ENCODE results near the gene CYP2U1.

DNA sequence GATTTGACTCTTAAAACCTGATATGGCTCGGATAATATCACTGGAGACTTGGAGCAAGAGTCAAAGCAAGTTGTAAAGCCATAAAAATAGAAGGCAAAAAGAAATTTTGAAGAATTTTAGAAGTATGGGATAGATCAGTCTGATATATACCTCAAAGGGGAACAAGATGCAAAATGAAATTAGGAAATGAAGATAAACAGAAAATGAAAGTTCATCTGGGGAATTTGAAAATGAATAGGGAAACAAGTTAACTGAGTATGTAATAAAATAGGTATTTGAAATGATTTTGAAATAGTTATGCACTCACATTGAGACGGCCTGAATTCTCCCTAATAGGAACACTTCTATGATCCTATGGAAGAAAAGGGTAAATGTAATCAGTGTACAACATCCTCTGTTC, 5.7 kb downstream of the CYP2U1 start:
- no peak for TF ChIP-seq EZH2 (optimal IDR thresholded peaks at IDR 0.05; ENCODE audit: low read depth, low read length)
- TF ChIP-seq, protein P1, sequence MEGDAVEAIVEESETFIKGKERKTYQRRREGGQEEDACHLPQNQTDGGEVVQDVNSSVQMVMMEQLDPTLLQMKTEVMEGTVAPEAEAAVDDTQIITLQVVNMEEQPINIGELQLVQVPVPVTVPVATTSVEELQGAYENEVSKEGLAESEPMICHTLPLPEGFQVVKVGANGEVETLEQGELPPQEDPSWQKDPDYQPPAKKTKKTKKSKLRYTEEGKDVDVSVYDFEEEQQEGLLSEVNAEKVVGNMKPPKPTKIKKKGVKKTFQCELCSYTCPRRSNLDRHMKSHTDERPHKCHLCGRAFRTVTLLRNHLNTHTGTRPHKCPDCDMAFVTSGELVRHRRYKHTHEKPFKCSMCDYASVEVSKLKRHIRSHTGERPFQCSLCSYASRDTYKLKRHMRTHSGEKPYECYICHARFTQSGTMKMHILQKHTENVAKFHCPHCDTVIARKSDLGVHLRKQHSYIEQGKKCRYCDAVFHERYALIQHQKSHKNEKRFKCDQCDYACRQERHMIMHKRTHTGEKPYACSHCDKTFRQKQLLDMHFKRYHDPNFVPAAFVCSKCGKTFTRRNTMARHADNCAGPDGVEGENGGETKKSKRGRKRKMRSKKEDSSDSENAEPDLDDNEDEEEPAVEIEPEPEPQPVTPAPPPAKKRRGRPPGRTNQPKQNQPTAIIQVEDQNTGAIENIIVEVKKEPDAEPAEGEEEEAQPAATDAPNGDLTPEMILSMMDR (IDR thresholded peaks at IDR 0.05; ENCODE audit: low read length), result no peak

Measured in MM.1S (cell line).